Spleen (tissue), 7 donors: ENCODE measurements around the gene PTMA.

Source experiments
- CTCF ChIP-seq, 11 experiments: fragments of 200-600 bp in 7 of 11; fragments of 450-650 bp in 4 of 11; sonication (generic) in 4 of 11; IDR thresholded peaks in 8 of 11; conservative IDR thresholded peaks in 3 of 11; 1 replicate in 7 of 11; 2 replicates in 4 of 11; pipeline versions ENCODE4 v1.4.0 to v1.8.0; 2016 to 2021; ENCODE audit warnings: antibody characterized with exemption in 11 of 11, inconsistent platforms in 4 of 11, mild to moderate bottlenecking in 1 of 11
- POLR2A ChIP-seq, 3 donors: fragments of 450-650 bp; IDR thresholded peaks; one replicate each; pipeline ENCODE4 v1.5.1; 2017; ENCODE audit warnings: antibody characterized with exemption in 3 of 3, mild to moderate bottlenecking in 1 of 3
- POLR2AphosphoS5 ChIP-seq, 3 donors: sonication (generic); formaldehyde crosslinking; IDR thresholded peaks; one replicate each; pipeline ENCODE4 v1.5.1; 2017; ENCODE audit warnings: antibody characterized with exemption in 3 of 3
- donor health status: DM: no; HTN: no; CAD: no; lungs with moderate emphysema.
- donor health status: DM: no; HTN: no; CAD: no.
- donor health status: DM: no; HTN: no; CAD: no.

GRCh38 chr2:231752061-231752460 lies 43.7 kb downstream of the PTMA start:
- TF ChIP-seq CTCF (IDR thresholded peaks at IDR 0.05 in 8 of 11, conservative IDR thresholded peaks at IDR 0.05 in 3 of 11) = no peak
- TF ChIP-seq POLR2A (IDR thresholded peaks at IDR 0.05) = no peak
- TF ChIP-seq POLR2AphosphoS5 (IDR thresholded peaks at IDR 0.05) = no peak
